ENCODE measurements around the gene ZNF324B. TPM values are rescaled to one million over a fixed set of nuclear protein-coding genes. Genes with fewer than 3 reads are reported as not detected.

The ZNF324B gene
- total and polyA plus RNA-seq, 2 donors: 3.1 to 4.6 TPM

Other genes starting within 250 kb of the ZNF324B start
- 37.1 TPM for gene ZNF544, start 222.7 kb upstream of the ZNF324B start, total RNA-seq
- gene ZNF544, start 222.7 kb upstream of the ZNF324B start, polyA plus RNA-seq: 28.0 TPM
- gene ZNF8, start 172.7 kb upstream of the ZNF324B start, total RNA-seq: 4.1 TPM
- gene ZNF8, start 172.7 kb upstream of the ZNF324B start, polyA plus RNA-seq: 3.7 TPM
- gene ERVK3-1, start 146.2 kb upstream of the ZNF324B start, total RNA-seq: 55.2 TPM
- gene ERVK3-1, start 146.2 kb upstream of the ZNF324B start, polyA plus RNA-seq: 60.9 TPM
- gene ZSCAN22, start 124.6 kb upstream of the ZNF324B start, total RNA-seq: 1.2 TPM
- 1.2 TPM for gene ZSCAN22, start 124.6 kb upstream of the ZNF324B start, polyA plus RNA-seq
- 59.3 TPM for gene A1BG, start 98.1 kb upstream of the ZNF324B start, total RNA-seq
- 77.3 TPM for gene A1BG, start 98.1 kb upstream of the ZNF324B start, polyA plus RNA-seq
- gene ZNF497, start 88.9 kb upstream of the ZNF324B start, total RNA-seq: 0.94 TPM
- gene ZNF497, start 88.9 kb upstream of the ZNF324B start, polyA plus RNA-seq: 1.3 TPM
- 3.8 TPM for gene ZNF837, start 70.6 kb upstream of the ZNF324B start, total RNA-seq
- gene ZNF837, start 70.6 kb upstream of the ZNF324B start, polyA plus RNA-seq: 2.9 TPM
- gene RPS5, start 64.4 kb upstream of the ZNF324B start, total RNA-seq: 1,573 TPM
- gene RPS5, start 64.4 kb upstream of the ZNF324B start, polyA plus RNA-seq: 942 TPM
- gene RNF225, start 56.0 kb upstream of the ZNF324B start, total RNA-seq: not detected
- not detected for gene RNF225, start 56.0 kb upstream of the ZNF324B start, polyA plus RNA-seq
- gene ZNF584, start 43.0 kb upstream of the ZNF324B start, total RNA-seq: 6.0 TPM
- gene ZNF584, start 43.0 kb upstream of the ZNF324B start, polyA plus RNA-seq: 5.2 TPM
- 6.4 TPM for gene ZNF132, start 11.5 kb upstream of the ZNF324B start, total RNA-seq
- 1.6 TPM for gene ZNF132, start 11.5 kb upstream of the ZNF324B start, polyA plus RNA-seq
- gene ZNF324, start 15.5 kb downstream of the ZNF324B start, total RNA-seq: 10.9 TPM
- gene ZNF324, start 15.5 kb downstream of the ZNF324B start, polyA plus RNA-seq: 5.6 TPM
- 7.0 TPM for gene ZNF446, start 24.7 kb downstream of the ZNF324B start, total RNA-seq
- 13.5 TPM for gene ZNF446, start 24.7 kb downstream of the ZNF324B start, polyA plus RNA-seq
- 24.5 TPM for gene SLC27A5, start 60.4 kb downstream of the ZNF324B start, total RNA-seq
- gene SLC27A5, start 60.4 kb downstream of the ZNF324B start, polyA plus RNA-seq: 20.9 TPM
- gene ZBTB45, start 68.2 kb downstream of the ZNF324B start, total RNA-seq: 2.8 TPM
- 7.2 TPM for gene ZBTB45, start 68.2 kb downstream of the ZNF324B start, polyA plus RNA-seq
- gene TRIM28, start 92.4 kb downstream of the ZNF324B start, total RNA-seq: 333 TPM
- gene TRIM28, start 92.4 kb downstream of the ZNF324B start, polyA plus RNA-seq: 220 TPM
- 75.4 TPM for gene CHMP2A, start 103.5 kb downstream of the ZNF324B start, total RNA-seq
- gene CHMP2A, start 103.5 kb downstream of the ZNF324B start, polyA plus RNA-seq: 131 TPM
- 33.3 TPM for gene UBE2M, start 107.0 kb downstream of the ZNF324B start, total RNA-seq
- 43.9 TPM for gene UBE2M, start 107.0 kb downstream of the ZNF324B start, polyA plus RNA-seq
- 9.0 TPM for gene MZF1, start 121.7 kb downstream of the ZNF324B start, total RNA-seq
- gene MZF1, start 121.7 kb downstream of the ZNF324B start, polyA plus RNA-seq: 24.7 TPM